RWPE2 (cell line): ENCODE results near the gene FBXO4.

Source experiments
- ATAC-seq: fragments of 200-7000 bp; cut with Tn5 transposase; 3 replicates; pipeline ENCODE4 v1.9.1; 2021; ENCODE audit warnings: low read depth
- DNase-seq: peaks from one replicate; pipeline ENCODE4 v3.0.0-alpha.2; 2020; ENCODE audit warnings: low spot score
- H3K27ac ChIP-seq: fragments of 450-650 bp; 2 replicates; pipeline ENCODE4 v1.5.1; 2017; ENCODE audit warnings: mild to moderate bottlenecking; ENCODE audit not compliant: poor library complexity, severe bottlenecking
- H3K27me3 ChIP-seq: fragments of 250-450 bp; sonication (Bioruptor Pico); 2 replicates; pipeline ENCODE4 v1.5.1; 2021; ENCODE audit warnings: mild to moderate bottlenecking, moderate library complexity; ENCODE audit not compliant: insufficient read depth, poor library complexity, severe bottlenecking
- H3K36me3 ChIP-seq: fragments of 250-450 bp; sonication (Bioruptor Pico); 2 replicates; pipeline ENCODE4 v1.5.1; 2020; ENCODE audit warnings: low read depth, mild to moderate bottlenecking, moderate library complexity
- H3K4me1 ChIP-seq: fragments of 250-450 bp; sonication (Bioruptor Pico); 2 replicates; pipeline ENCODE4 v1.5.1; 2021; ENCODE audit warnings: mild to moderate bottlenecking, moderate library complexity; ENCODE audit not compliant: insufficient read depth, poor library complexity, severe bottlenecking
- H3K4me3 ChIP-seq: fragments of 250-450 bp; sonication (Bioruptor Pico); 2 replicates; pipeline ENCODE4 v1.5.1; 2021; ENCODE audit warnings: mild to moderate bottlenecking, moderate library complexity; ENCODE audit not compliant: severe bottlenecking
- H3K9me3 ChIP-seq: fragments of 250-450 bp; sonication (Bioruptor Pico); 2 replicates; pipeline ENCODE4 v1.5.1; 2021; ENCODE audit warnings: mild to moderate bottlenecking, moderate library complexity; ENCODE audit not compliant: severe bottlenecking
- TF ChIP-seq, protein P1 (sequence below): fragments of 450-650 bp; IDR thresholded peaks from one replicate; pipeline ENCODE4 v1.5.1; 2017; ENCODE audit warnings: mild to moderate bottlenecking, moderate library complexity; ENCODE audit not compliant: poor library complexity, severe bottlenecking

The FBXO4 gene

DNA sequence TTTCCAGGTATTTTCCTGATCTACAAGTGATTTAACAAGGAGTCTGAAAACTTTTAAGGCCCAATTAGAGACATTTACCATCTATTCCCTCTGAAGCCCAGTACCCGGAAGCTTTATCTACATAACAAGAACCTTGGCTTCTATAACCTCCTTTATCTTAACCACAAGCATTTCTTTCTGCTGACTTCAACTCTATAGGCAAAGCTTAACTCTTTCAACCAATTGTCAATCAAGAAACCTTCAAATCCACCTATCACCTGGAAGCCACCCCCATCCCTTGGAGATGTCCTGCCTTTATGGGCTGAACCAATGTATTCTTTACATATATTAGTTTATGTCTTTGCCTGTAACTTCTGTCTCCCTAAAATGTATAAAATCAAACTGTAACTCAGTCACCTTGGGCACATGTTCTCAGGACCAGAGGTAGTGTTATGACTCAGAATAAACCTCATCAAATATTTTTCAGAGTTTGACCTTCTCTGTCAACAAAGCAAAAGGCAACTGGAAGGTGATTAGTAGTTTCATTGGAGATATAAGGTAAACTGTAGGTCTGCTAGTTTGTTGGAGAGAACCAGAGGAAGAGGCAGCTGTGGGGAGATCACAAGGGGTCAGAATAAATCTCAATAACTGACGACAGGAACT lies 33.9 kb upstream of the FBXO4 start:
- Histone ChIP-seq H3K36me3 (no peaks in the 10 kb centered on the region), H3K27me3 (no peaks in the 10 kb centered on the region), H3K4me3 (no peak overlapping the region), H3K9me3 (peaks cover 3% of the 10 kb centered on the region), H3K4me1 (no peaks in the 10 kb centered on the region), H3K27ac (no peak overlapping the region)
- DNase-seq (no peak), ATAC-seq (no peak)
- TF ChIP-seq, protein P1, sequence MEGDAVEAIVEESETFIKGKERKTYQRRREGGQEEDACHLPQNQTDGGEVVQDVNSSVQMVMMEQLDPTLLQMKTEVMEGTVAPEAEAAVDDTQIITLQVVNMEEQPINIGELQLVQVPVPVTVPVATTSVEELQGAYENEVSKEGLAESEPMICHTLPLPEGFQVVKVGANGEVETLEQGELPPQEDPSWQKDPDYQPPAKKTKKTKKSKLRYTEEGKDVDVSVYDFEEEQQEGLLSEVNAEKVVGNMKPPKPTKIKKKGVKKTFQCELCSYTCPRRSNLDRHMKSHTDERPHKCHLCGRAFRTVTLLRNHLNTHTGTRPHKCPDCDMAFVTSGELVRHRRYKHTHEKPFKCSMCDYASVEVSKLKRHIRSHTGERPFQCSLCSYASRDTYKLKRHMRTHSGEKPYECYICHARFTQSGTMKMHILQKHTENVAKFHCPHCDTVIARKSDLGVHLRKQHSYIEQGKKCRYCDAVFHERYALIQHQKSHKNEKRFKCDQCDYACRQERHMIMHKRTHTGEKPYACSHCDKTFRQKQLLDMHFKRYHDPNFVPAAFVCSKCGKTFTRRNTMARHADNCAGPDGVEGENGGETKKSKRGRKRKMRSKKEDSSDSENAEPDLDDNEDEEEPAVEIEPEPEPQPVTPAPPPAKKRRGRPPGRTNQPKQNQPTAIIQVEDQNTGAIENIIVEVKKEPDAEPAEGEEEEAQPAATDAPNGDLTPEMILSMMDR: no peak

DNA sequence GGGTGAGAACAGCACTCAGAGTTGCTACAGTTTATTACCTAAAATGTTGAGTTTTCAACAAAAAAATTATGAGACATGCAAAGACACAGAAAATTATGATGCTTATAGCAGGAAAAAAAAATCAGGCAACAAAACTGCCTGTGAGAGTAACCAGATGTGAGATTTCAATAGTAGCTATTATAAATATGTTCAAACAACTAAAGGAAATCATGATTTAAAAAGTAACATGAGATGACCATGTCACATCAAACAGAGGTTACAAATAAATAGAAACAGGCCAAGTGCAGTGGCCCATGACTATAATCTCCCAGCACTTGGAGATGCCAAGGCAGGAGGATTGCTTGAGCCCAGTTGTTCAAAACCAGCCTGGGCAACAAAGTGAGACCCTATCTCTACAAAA lies 33.0 kb upstream of the FBXO4 start:
- H3K36me3 ChIP-seq: no peaks in the 10 kb centered on the region
- TF ChIP-seq, protein P1: no peak
- H3K4me1 ChIP-seq: no peaks in the 10 kb centered on the region
- ATAC-seq (no peak), DNase-seq (no peak)
- peaks cover under 1% of the 10 kb centered on the region for H3K9me3 ChIP-seq
- H3K4me3 ChIP-seq: no peak overlapping the region
- no peak overlapping the region for H3K27ac ChIP-seq
- H3K27me3 ChIP-seq: no peaks in the 10 kb centered on the region

DNA sequence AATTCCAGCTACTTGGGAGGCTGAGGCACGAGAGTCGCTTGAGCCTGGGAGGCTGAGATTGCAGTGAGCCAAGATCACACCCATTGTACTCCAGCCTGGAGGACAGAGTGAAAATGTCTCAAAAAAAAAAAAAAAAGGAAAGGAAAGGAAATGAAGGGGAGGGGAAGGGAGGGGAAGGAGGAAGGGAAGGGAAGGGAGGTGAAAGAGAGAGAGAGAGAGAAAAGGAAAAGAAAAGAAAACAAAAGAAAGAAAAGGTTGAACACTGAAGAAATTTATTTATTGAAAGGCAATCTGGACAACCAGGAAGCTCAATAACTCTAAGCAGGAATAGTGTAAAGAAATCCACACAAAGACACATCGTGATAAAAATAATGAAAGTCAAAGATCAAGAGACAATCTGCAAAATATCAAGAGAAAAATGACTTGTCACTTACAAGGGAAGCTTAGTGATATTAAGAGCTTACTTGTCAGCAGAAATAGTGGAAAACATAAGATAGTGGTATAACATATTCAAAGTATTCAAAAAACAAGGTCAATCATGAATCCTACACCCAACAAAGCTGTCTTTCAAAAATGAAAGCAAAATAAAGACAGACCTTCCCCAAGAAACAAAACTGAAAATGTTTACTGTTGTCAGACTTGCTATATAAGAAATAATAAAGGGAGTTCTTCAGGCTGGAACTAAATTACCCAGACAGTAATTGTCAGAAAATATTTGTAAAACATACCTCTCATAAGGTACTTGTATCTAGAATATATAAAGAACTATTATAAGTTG lies 31.8 kb upstream of the FBXO4 start:
- no peak for DNase-seq
- H3K27ac ChIP-seq: no peak overlapping the region
- no peaks in the 10 kb centered on the region for H3K4me1 ChIP-seq
- no peak overlapping the region for H3K4me3 ChIP-seq
- ATAC-seq: no peak
- H3K9me3 ChIP-seq: no peaks in the 10 kb centered on the region
- H3K27me3 ChIP-seq: no peaks in the 10 kb centered on the region
- TF ChIP-seq, protein P1: no peak
- H3K36me3 ChIP-seq: no peaks in the 10 kb centered on the region

- Histone ChIP-seq H3K27ac (no peak overlapping the region), H3K4me3 (no peak overlapping the region), H3K4me1 (no peaks in the 10 kb centered on the region), H3K36me3 (no peaks in the 10 kb centered on the region), H3K9me3 (no peaks in the 10 kb centered on the region), H3K27me3 (no peaks in the 10 kb centered on the region)
- TF ChIP-seq, protein P1: no peak
- ATAC-seq (no peak), DNase-seq (no peak)
Measured at GRCh38 chr5:41896230-41896629, 28.9 kb upstream of the FBXO4 start.
